Measurements from ENCODE around the gene PDE5A. TPM values are rescaled to one million over a fixed set of nuclear protein-coding genes. Genes with fewer than 3 reads are reported as not detected.

The PDE5A gene
- polyA plus RNA-seq, 1 of the 3 experiments (the other 2 are of a cell fraction), result 6.4 TPM

DNA sequence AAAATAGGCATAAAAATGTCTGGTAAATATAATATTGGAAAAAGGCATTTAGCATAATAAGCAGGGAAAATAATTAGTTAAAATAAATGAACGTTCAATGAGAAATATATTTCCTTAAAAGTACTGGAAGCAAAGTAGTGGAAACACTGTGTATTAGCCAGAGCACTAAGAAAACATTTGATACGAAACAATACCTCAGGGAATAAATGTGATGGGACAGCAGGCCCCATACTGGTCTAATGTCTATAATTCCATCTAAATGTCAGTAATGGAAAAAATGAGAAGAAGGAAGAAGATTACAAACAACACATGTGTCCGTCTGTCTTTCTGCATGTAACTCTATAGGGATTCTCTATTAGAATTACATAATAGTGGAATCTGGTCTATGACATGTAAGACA lies 79.0 kb downstream of the PDE5A start:
- 77% methylated on average over 3 of the region's 3 CpGs for WGBS (ENCODE audit: low lambda C conversion rate)

More for the DNA sequence above, 79.0 kb downstream of the PDE5A start:
- Histone ChIP-seq H3K27ac (ENCODE audit: low read depth in 2 of 2, low read length in 1 of 2) (no peak overlapping the region), H3K79me2 (ENCODE audit: insufficient read depth) (no peaks in the 10 kb centered on the region), H3K9me3 (no peaks in the 10 kb centered on the region), H3K36me3 (replicated peaks in 1 of 2; ENCODE audit: control insufficient read depth in 1 of 2, insufficient read depth in 2 of 2, low read length in 1 of 2) (peaks cover 20 to 29% of the 10 kb centered on the region in 2 experiments), H3K9ac (no peak overlapping the region), H3K4me3 (ENCODE audit: low read depth in 2 of 2, low read length in 1 of 2) (no peak overlapping the region), H3K4me1 (ENCODE audit: control insufficient read depth in 1 of 2, insufficient read depth in 2 of 2, low read depth in 1 of 2, low read length in 1 of 2) (no peaks in the 10 kb centered on the region; a peak in 2 of 4 replicates), H2AFZ (ENCODE audit: low read depth) (no peak overlapping the region), H3K27me3 (ENCODE audit: insufficient read depth) (no peaks in the 10 kb centered on the region), H4K20me1 (ENCODE audit: insufficient read depth) (no peaks in the 10 kb centered on the region), H3K4me2 (no peak overlapping the region), H3F3A (replicated peaks; ENCODE audit: insufficient read depth) (no peaks in the 10 kb centered on the region), H3K9me2 (no peaks in the 10 kb centered on the region)
- DNase-seq, result no peak
- CTCF ChIA-PET, result no interaction called here
- TF ChIP-seq TAF1 (IDR thresholded peaks at IDR 0.05; ENCODE audit: borderline replicate concordance, low read depth, low read length) (no peak), TEAD4 (IDR thresholded peaks at IDR 0.05; ENCODE audit: borderline replicate concordance, insufficient read depth) (no peak), FOSL2 (IDR thresholded peaks at IDR 0.05; ENCODE audit: borderline replicate concordance, low read depth) (no peak), EP300 (IDR thresholded peaks at IDR 0.05; ENCODE audit: borderline replicate concordance in 1 of 2, low read depth in 1 of 2, low read length in 1 of 2) (no peak), SIN3A (IDR thresholded peaks at IDR 0.05; ENCODE audit: borderline replicate concordance, low read depth, low read length) (no peak), POLR2AphosphoS5 (IDR thresholded peaks at IDR 0.05; ENCODE audit: low read depth, low read length) (no peak), CHD2 (IDR thresholded peaks at IDR 0.05; ENCODE audit: low read length, partially characterized antibody) (no peak), RAD21 (IDR thresholded peaks at IDR 0.05; ENCODE audit: low read length) (no peak), GABPA (IDR thresholded peaks at IDR 0.05; ENCODE audit: low read depth) (no peak), MXI1 (IDR thresholded peaks at IDR 0.05; ENCODE audit: low read depth, low read length) (no peak), YY1 (IDR thresholded peaks at IDR 0.05; ENCODE audit: low read depth) (no peak)
- TF ChIP-seq, protein P1, sequence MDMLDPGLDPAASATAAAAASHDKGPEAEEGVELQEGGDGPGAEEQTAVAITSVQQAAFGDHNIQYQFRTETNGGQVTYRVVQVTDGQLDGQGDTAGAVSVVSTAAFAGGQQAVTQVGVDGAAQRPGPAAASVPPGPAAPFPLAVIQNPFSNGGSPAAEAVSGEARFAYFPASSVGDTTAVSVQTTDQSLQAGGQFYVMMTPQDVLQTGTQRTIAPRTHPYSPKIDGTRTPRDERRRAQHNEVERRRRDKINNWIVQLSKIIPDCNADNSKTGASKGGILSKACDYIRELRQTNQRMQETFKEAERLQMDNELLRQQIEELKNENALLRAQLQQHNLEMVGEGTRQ (IDR thresholded peaks at IDR 0.05; ENCODE audit: borderline replicate concordance, low read depth, low read length), result no peak
- TF ChIP-seq, protein P2, sequence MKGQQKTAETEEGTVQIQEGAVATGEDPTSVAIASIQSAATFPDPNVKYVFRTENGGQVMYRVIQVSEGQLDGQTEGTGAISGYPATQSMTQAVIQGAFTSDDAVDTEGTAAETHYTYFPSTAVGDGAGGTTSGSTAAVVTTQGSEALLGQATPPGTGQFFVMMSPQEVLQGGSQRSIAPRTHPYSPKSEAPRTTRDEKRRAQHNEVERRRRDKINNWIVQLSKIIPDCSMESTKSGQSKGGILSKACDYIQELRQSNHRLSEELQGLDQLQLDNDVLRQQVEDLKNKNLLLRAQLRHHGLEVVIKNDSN (IDR thresholded peaks at IDR 0.05; ENCODE audit: borderline replicate concordance, low read depth), result no peak
- TF ChIP-seq, protein P3, sequence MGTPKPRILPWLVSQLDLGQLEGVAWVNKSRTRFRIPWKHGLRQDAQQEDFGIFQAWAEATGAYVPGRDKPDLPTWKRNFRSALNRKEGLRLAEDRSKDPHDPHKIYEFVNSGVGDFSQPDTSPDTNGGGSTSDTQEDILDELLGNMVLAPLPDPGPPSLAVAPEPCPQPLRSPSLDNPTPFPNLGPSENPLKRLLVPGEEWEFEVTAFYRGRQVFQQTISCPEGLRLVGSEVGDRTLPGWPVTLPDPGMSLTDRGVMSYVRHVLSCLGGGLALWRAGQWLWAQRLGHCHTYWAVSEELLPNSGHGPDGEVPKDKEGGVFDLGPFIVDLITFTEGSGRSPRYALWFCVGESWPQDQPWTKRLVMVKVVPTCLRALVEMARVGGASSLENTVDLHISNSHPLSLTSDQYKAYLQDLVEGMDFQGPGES (IDR thresholded peaks at IDR 0.05; ENCODE audit: low read depth, low read length), result no peak
- TF ChIP-seq, protein P4, sequence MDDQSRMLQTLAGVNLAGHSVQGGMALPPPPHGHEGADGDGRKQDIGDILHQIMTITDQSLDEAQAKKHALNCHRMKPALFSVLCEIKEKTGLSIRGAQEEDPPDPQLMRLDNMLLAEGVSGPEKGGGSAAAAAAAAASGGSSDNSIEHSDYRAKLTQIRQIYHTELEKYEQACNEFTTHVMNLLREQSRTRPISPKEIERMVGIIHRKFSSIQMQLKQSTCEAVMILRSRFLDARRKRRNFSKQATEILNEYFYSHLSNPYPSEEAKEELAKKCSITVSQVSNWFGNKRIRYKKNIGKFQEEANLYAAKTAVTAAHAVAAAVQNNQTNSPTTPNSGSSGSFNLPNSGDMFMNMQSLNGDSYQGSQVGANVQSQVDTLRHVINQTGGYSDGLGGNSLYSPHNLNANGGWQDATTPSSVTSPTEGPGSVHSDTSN (IDR thresholded peaks at IDR 0.05), result no peak
- TF ChIP-seq, protein P5, sequence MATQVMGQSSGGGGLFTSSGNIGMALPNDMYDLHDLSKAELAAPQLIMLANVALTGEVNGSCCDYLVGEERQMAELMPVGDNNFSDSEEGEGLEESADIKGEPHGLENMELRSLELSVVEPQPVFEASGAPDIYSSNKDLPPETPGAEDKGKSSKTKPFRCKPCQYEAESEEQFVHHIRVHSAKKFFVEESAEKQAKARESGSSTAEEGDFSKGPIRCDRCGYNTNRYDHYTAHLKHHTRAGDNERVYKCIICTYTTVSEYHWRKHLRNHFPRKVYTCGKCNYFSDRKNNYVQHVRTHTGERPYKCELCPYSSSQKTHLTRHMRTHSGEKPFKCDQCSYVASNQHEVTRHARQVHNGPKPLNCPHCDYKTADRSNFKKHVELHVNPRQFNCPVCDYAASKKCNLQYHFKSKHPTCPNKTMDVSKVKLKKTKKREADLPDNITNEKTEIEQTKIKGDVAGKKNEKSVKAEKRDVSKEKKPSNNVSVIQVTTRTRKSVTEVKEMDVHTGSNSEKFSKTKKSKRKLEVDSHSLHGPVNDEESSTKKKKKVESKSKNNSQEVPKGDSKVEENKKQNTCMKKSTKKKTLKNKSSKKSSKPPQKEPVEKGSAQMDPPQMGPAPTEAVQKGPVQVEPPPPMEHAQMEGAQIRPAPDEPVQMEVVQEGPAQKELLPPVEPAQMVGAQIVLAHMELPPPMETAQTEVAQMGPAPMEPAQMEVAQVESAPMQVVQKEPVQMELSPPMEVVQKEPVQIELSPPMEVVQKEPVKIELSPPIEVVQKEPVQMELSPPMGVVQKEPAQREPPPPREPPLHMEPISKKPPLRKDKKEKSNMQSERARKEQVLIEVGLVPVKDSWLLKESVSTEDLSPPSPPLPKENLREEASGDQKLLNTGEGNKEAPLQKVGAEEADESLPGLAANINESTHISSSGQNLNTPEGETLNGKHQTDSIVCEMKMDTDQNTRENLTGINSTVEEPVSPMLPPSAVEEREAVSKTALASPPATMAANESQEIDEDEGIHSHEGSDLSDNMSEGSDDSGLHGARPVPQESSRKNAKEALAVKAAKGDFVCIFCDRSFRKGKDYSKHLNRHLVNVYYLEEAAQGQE (IDR thresholded peaks at IDR 0.05; ENCODE audit: low read depth, low read length), result no peak
- TF ChIP-seq, protein P6, sequence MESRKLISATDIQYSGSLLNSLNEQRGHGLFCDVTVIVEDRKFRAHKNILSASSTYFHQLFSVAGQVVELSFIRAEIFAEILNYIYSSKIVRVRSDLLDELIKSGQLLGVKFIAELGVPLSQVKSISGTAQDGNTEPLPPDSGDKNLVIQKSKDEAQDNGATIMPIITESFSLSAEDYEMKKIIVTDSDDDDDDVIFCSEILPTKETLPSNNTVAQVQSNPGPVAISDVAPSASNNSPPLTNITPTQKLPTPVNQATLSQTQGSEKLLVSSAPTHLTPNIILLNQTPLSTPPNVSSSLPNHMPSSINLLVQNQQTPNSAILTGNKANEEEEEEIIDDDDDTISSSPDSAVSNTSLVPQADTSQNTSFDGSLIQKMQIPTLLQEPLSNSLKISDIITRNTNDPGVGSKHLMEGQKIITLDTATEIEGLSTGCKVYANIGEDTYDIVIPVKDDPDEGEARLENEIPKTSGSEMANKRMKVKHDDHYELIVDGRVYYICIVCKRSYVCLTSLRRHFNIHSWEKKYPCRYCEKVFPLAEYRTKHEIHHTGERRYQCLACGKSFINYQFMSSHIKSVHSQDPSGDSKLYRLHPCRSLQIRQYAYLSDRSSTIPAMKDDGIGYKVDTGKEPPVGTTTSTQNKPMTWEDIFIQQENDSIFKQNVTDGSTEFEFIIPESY (IDR thresholded peaks at IDR 0.05; ENCODE audit: borderline replicate concordance, low read depth), result no peak
- POLR2A ChIA-PET, result no interaction called here

Data from SK-N-SH (cell line).